GM12892 (cell line): ENCODE results near the gene CREB3.

Experiments used
- POLR2A ChIP-seq: IDR thresholded peaks from 2 replicates; pipeline ENCODE4 v1.6.1; 2011; ENCODE audit warnings: low read depth, low read length, control low read depth
- TAF1 ChIP-seq: IDR thresholded peaks from 2 replicates; pipeline ENCODE4 v1.6.1; 2011; ENCODE audit warnings: low read depth, mild to moderate bottlenecking, control low read depth, low read length, borderline replicate concordance

GRCh38 chr9:35757892-35758275 is 25.4 kb downstream of the CREB3 start:
- TF ChIP-seq POLR2A (no peak), TAF1 (no peak)
